Measurements from ENCODE around the gene POU2F2.

DNA sequence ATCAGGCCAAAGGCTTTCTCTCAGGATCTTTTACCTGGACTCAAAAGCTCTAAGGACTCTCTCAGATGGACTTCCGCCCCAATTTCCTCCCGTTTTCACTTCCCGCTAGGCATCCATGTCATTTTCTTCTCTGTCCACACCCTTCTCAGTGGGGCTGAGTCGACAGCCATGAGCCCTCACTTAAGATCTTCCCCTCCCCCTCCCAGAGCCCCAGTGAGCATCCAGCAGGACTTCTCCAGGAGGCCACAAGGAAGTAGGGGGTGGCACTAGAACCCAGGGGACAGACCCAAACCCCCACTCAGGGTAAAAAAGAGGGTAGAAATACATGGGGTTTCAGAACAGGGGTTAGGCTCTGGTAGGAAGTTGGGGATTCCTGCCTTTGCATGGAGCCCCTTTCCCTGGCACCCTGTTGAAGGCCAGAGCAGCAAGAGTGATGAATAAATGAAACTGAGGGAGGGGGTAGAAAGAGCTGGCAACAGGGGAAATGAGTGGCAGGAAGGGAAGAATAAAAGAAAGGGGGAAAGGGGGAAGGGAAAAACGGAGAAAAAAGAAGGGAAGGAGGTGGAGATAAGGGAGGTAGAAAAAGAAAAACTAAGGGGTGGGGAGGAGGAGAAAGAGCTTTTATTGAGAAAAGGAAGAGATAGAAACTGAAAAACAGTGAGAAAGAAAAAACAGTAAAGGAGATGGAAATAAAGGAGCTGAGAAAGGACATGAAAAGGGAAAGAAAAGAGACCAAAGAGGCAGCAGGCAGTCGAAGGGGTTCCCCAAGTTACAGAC is 42.9 kb upstream of the POU2F2 start:
- TF ChIP-seq, protein P1, sequence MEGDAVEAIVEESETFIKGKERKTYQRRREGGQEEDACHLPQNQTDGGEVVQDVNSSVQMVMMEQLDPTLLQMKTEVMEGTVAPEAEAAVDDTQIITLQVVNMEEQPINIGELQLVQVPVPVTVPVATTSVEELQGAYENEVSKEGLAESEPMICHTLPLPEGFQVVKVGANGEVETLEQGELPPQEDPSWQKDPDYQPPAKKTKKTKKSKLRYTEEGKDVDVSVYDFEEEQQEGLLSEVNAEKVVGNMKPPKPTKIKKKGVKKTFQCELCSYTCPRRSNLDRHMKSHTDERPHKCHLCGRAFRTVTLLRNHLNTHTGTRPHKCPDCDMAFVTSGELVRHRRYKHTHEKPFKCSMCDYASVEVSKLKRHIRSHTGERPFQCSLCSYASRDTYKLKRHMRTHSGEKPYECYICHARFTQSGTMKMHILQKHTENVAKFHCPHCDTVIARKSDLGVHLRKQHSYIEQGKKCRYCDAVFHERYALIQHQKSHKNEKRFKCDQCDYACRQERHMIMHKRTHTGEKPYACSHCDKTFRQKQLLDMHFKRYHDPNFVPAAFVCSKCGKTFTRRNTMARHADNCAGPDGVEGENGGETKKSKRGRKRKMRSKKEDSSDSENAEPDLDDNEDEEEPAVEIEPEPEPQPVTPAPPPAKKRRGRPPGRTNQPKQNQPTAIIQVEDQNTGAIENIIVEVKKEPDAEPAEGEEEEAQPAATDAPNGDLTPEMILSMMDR (IDR thresholded peaks at IDR 0.05 in 2 of 3, conservative IDR thresholded peaks at IDR 0.05 in 1 of 3; ENCODE audit: borderline replicate concordance in 1 of 3, insufficient read depth in 1 of 3, low read depth in 2 of 3, low read length in 2 of 3), result no peak
- TF ChIP-seq SIN3A (IDR thresholded peaks at IDR 0.05; ENCODE audit: low read depth) (no peak), POLR2A (IDR thresholded peaks at IDR 0.05; ENCODE audit: borderline replicate concordance, extremely low read depth, insufficient read depth, insufficient read length) (no peak), EGR1 (IDR thresholded peaks at IDR 0.05; ENCODE audit: low read depth) (no peak)
